ENCODE measurements around the gene KRT14.
"Not testable (repeated sequence)": the region's sequence is repeated elsewhere in the genome, so short reads cannot be mapped to it uniquely, and the experiment has no call there.

KRT14 gene

DNA sequence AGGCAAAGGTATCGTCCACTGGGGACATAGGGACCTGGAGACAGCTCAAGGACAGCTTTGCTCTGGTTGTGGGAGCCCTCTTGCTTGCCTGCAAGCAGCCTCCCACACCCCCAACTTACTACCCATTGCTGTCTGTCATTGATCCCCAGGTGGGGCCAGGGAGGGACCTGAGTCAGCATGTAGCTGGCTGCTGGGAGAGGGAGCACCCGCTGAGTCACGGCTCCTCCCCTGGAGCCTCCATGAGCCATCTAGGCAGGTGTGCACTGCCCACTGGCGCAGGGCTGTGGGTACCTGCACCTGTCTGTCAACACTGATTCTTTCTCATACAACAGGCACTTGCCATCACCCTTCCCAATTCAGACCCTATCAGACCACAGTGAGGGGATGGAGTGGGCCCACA, 10.0 kb downstream of the KRT14 start:
- DNase-seq = not testable (repeated sequence)

DNA sequence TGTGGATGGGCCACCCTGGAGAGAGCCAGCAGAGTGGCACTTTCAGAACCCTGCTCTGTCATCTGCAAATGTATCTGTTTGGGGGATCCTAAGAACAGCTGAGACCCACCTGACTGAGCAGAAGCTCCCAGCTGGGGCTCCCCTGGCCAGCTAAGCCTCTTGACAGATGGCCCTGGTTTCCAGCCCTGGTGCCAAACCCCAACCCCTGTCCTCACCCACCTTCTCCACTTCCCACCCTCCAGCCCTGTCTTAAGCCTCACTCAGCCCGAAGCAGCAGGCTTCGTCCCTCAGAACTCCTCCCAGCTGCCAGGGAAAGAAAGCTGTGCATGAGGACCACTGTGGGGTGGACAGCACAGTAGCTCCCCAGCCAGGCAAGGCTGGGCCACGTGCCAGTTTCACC, 11.4 kb downstream of the KRT14 start:
- no peak for DNase-seq

DNA sequence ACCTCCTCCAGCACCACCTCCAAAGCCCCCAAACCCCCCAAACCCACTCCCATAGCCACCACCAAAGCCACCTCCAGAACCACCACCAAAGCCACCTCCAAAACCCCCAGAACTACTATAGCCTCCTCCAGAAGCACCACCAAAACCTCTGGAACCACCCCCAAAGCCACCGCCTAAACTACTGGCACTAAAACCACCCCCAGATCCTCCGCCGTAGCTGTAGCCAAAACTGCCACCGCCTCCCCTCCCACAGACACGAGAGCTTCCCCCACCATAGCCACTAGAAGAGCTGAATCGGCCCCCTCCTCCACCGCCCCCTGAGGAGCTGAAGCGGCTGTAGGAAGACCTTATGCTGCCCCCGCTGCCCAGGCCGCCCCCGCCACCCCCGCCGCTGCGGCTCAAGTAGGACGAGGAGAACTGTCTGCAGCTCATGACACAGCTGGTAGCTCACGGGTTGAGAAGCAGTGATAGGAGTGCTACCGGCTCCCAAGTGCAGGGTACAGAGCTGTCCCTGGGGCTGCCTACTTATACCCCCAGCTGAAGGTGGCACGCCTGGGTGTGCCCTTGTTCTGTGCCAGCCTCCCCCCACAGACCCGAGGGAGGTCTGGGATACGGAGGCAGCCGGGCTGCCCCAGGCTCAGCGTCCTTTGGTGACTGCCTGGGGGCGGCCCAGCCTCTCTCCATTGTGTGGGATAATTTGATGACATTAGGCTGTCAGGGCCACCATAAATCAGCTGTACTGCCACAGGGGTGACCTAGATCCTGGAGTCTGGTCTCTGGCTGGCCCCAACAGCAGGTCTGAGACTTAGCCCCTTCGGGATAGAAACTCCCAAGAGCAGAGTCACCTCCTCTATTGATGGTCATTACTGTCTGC, 14.9 kb downstream of the KRT14 start, which contains the start of gene KRT9:
Gene KRT9, minus strand, starts transcription at position 499 of the 874 bp plus-strand sequence. Its CDS starts 67 bp downstream, at position 432.
- no peak for DNase-seq

DNA sequence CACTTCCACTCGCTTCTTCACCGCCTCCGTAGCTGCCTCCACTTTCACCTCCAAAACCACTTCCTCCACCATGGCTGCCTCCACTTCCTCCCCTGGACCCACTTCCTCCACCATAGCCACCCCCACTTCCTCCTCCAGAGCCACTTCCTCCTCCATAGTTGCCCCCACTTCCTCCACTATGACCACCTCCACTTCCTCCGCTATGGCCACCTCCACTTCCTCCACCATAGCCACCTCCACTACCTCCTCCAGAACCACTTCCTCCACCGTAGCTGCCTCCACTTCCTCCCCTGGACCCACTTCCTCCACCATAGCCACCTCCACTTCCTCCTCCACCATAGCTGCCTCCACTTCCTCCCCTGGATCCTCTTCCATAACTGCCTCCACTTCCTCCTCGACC, 19.4 kb downstream of the KRT14 start:
- no peak for DNase-seq

DNA sequence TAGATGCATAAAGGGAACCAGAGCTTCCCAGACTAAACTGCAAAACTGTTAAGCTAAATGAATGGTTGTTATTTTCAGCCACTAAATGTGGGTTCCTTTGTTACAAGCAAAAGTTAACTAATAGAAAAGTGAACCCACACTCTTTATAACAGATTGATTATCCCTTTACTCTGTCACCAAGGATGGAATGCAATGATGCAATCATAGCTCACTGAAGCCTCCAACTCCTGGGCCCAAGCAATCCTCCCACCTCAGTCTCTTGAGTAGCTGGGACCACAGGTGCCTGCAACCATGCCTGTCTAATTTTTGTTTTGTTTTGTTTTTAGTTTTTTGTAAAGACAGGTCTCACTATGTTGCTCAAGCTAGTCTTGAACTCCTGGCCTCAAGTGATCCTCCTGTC, 21.4 kb downstream of the KRT14 start:
- DNase-seq = no peak

DNA sequence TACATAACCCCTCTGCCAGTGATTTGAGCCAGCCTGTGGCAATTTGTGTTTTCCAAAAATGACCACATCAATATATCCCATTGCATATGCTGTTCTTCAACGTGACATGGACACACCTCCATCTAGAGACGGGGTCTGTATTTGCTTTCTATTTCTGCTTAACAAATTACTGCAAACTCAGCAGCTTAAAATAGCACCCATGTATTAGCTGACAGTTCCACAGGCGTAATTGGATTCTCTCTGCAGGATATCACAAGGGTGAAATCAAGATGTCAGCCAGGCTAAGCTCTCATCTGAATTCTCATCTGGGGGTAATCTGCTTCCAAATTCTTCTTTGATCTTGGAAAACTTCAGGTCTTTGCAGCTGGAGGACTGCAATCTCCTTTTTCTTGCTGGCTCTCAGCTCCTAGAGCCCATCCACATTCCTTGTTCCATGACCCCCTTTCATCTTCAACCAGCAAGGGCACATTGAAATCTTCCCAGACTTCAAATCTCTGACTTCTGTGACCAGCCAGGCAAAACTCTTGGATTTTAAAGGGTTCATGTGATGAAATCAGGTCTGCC, 23.0 kb downstream of the KRT14 start:
- no peak for DNase-seq

DNA sequence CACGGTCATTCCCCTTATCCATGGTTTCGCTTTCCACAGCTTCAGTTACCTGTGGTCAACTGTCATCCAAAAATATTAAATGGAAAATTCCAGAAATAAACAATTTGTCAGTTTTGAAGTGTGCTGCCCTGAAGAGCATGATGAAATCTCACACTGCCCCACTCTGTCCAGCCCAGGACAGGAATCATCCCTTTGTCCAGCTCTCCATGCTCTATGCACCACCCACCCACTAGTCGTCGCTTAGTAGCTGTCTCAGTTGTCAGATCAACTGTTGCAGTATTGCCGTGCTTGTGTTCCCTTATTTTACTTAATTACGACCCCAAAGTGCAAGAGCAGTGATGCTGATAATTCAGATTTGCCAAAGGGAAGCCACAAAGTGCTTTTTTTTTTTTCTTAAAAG, 25.1 kb downstream of the KRT14 start:
- DNase-seq = no peak

DNA sequence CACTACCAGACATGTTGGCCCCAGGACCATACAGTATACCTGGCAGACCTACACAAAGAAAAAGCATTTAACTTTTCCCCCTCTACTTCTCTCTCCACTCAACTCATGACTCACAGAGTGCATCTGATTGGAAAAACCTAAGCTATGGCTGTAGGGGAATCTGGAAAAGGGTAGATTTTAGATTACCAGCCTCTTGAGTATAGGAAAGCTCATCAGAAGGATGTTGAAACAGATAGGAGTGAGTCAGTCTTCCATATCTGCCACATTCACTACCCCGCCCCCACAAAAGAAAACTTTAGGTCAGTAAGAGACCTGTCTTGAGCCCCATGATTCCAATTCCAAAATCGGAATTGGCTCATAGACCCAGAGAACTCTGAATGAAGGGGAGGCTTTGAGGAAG, 27.1 kb downstream of the KRT14 start:
- no peak for DNase-seq

DNA sequence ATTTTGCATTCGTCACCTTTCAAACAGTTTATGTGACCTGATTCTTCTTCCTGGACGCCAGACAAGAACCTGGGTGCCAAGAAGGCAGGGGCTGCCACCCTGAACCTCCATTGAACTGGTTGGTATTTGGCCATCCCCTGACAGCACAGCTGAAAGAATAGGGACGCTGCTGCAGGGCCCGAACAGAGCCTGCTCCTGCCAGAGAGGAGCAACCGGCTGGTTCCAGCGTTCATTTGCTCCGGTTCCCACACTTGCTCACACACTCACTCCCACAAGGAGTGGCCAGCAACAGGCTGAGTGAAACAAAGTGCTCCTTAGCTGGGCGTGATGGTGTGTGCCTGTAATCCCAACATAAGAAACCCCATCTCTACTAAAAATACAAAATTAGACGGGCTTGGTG, 29.8 kb downstream of the KRT14 start:
- DNase-seq = no peak

DNA sequence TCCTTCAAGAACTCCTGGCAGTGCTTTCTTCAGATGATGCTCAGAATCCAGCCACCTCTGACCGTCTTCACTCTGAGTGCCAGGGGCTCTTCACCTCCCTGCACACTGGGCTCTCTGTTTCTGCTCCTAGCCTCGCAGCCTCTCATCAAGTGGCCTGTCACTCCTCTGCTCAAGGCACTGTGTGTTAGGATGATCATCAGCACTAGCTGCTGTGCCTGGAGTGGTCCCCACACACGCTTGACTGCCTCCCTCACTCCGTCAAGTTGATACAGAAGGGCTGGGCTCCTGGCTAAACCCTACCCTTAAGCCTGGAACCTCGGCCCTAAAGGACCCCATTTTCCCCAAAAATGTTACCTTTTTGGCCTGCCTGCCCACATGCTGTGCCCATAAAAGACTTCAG, 30.4 kb downstream of the KRT14 start:
- DNase-seq = no peak

DNA sequence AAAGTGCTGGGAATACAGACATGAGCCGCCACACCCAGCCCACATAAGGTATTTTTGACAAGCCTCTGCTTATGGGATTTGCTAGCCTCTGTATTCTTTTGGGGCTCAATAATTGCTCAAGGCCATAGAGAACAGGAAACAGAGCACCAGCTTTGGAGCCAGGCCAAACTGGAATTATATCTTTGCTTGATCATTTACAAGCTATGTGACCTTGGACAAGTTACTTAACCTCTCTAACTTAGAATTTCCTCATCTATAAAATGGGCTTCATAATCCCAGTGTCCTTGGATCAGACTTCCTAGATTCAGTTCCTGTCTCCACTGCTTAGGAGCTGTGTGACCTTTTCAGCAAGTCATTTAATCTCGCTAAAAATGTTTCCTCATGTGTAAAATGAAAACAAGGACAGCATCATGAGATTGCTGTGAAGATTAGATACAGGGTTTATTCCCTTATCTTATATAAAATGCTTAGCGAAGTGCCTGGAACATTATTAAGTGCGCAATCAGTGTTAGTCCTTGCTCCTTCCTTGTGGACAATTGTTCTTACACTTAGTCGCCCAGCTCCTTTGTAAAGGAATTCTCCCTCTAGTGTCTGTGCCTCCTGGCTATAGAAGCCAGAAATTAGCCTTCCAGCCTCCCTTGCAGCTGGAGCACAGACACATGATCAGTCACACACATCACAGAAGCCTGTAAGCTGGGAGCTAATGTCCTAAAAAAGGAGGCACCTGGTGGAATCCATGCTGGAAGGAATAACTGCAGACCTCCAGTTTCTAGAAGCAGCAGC, 31.4 kb downstream of the KRT14 start:
- DNase-seq = no peak

DNA sequence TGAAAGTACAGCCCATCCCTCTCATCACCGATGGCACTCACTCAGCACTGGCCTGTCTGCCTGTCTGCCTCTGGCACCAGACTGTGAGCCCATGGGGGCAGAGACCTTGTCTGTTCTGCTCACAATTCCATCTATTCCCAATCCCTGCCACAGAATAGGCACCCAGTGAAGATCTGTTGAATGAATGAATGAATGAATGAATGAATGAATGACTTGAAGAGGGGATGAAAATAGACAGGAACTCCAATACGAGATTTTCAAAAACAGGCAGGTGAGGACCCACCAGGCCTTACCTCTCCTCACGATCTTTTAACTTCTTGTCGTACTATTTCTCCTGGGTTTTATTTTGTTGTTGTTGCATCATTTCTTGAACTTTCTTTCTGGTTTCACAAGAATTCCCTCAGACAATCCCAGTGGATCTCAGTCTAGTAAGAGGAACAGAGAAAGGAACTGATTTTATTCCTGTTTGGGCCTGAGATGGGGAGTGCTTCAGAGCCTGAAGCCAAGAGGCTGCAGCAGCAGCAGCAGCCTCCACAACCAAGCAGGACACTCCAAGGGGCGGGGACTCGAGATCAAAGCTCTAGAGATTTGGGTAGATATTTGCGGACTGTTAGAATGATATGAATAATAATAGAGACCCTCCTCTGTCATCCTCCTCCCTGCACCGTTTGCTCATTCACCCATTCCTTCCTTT, 32.6 kb downstream of the KRT14 start:
- DNase-seq = no peak

DNA sequence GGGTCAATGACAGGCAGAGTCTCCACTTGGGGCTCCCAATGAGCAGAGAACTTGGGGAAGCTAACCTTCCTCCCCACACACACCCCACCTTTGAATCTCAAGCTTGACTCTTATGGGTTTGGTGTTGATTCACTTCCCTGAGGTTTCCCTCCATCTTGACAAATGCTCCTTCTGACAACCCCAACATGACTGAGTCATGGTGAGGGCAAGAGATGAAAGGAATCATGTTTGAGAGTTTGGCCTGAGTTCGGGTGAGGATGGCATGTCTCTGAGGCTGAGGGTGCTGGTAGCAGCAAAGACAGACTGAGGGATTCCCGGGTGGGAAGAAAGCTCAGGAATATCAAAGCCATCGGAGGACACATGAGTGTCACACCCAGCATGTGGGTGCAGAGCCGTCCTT, 33.5 kb downstream of the KRT14 start:
- DNase-seq = no peak

DNA sequence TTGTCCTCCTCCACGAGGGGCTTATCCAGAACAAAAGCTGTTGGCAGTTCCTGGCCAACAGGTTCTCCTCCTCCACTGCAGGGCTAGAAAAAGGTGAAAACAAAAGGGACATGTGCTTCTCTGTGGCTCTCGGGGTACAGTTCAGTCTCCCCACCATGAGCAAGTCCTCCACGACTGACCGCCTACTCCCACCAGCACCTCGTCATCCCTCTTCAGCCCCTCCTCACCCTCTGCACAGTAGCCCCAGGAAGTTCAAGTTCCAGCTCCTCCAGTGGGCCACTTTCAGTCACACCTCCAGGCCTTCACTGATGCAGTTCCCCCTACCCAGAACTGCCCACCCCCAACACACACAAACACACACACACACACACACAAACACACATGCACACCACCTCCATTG, 34.2 kb downstream of the KRT14 start:
- DNase-seq = no peak

DNA sequence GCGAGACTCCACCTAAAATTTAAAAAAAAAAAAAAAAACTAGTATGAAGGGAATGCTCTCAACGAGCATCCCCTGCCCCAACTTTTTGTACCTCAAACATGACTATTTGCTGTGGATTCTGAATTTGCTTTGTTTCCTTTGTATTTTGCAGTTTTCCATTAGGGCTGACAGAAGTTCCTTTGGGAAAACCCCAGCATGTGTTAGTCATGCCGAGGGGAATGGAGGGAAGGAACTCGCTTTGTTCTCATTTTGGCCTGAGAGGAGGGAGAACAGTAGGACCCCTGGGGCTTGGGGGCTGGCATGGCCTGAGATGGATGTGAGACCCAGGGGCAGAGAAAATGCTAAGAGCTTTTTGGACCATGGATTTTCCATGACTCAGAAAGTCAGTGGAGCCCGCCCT, 35.3 kb downstream of the KRT14 start:
- DNase-seq = no peak

DNA sequence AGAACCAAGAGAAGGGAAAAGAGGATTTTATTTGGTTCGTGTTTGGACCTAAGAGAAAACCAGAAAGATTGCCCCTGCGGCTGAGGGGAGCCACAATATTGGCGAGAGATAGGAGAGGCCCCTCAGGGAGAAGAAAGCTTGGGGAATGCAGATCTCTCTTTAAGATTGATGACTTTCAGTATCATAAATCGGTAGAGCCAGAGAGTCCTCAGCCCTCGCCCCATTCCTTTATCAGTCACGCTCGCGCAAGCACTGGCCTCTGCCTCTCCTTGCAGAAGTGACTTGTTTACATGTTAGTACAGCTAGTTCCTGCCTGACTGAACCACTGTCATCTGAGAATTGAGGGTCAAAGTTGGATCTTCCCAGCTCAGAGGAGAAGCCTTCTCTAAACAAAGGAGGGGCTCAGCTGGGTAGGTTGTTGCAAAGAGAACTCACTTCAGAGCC, 37.1 kb downstream of the KRT14 start:
- no peak for DNase-seq

DNA sequence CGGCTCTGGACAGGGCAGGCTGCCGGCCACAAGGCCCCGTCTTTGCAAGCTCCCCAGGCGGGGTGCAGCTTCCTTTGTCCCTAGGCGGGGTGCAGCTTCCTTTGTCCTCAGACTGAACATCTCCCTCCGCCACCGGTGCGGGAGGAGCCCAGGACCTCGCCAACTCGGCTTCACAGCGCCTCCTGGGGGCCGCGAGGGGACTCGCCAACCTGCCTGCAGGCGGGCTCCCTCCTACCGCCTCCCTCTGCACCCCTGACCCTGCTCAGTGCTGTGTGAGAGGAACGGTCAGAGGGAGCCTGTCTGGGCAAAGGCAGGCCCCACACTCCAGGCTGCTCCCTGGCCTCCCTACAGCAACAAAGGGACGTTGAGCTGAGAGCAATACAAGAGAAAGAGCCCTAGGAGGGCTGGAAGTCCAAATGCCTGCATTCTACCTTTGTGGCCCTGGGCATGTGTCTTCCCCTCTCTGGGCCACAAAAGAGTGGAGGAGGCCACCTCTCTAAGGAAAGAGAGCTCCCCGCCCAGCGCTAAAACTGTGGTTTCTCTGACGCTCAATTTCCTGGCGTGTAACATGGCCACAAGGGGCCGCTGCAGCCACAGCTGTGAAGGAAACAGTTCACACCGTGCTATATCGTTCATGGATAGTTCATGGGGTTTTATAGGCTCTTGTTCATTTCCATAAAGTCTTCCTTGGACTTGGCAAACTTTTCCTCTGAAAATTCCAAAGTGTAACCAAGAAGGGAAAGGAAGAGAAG, 37.7 kb downstream of the KRT14 start:
- peak; percentile 46 for DNase-seq

DNA sequence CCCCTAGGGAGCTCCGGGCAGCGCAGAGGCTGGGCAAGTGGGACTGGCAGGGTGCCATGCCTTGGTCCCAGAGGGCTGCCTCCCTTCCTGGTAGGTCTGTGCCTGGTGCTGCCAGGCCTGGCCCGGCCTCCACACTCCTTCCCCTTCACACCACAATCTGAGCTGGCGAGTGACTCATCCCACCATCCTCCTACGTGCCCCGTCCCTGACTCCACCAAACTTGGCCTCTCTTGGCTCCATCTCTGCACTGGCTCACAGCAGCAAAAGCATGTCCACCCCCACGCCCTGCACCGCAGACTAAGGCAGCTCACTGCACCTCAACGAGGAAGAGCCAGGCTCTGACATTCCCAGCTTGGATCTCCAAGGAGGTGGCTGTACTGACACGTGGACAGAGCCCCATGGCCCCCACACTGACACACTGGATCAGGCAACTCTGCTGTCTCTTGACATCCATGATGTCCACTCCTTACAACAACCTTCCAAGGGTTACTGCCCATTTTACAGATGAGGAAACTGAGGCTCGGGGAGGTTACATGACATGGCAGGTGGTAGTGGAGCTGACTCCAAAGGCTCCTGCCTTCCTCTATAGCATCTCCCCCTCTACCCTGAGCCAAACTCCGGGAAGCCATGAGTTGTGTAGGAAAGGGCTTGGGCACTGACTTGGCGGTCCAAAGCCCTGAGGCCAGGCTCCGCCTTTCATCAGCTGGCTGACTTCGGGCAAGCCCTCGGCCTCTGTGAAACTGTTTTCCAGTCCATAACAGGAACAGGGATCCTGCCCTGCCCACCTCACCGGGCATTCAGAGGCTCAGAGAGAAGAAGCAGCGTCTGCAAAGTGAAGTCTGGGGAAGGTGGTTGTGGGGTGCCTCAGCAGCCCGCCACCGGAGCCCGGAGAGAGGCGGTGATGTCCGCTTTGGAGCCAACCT, 38.5 kb downstream of the KRT14 start:
- peak; percentile 80 for DNase-seq

DNA sequence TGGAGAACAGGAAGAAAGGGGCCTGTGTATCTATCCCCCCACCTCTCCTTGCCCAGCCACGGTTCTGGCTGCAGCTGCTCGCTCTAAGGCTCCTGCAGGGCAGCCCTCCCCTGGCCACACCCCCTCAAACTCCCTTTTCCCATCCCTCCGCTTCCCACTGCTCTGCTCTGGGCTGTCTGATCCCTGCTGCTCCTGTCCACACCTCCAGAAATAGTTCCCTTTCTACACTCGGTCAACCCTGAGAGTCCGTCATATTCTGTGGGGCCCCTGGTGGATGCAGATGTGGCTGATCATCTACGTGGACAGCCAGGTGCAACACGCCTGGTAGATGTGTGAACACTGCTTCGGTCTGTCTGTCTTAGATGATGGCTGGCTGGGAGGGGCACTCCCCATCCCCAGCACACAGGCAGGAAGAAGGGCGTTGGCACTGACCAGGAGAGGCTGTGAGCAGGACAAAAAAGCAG, 39.3 kb downstream of the KRT14 start:
- DNase-seq = no peak

DNA sequence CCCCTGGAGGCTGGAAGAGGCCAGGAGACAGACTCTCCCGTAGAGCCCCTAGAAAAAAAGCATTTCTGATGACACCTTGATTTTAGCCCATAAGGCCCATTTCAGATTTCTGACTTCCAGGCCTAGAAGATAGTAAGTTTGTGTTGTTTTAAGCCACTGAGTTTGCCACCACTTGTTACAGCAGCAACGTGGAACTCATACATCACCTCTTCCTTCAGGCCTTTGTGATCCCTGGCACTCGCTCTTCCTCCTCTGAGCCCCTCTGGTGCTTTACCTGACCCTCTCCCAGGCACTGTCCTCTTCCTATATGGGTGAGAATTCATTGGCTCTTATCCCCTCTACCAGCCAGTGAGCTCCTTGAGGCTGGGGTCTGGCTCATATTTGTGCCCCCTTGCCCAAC, 39.9 kb downstream of the KRT14 start:
- DNase-seq = no peak

DNA sequence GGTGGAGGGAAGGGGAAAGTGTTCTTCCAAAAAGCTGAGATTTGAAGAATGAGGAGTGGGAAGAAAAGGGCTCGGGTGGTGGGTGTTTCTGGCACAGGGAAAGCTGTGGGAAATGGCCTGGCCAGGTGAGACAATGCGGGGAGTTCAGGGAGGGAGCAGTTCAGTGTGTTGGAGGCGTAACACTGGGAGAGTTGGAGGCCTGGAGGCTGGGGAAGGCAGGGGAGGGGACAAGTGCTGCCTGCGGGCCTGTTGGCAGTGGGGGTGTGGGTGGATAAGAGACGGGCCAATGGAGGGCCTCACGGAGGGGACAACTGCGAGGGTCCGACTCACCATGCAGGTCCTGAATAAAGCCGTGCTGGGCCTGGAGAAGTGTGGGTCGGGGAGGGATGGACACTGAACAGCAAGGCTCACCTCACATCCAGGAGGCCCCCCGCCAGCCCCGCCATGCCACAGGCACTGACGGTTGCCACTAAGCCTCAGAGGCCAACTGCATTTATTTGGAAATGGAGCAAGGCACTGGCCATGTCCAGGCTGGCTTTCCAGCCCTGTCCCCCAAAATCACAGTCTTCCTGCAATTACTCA, 40.8 kb downstream of the KRT14 start:
- no peak for DNase-seq

Data from GOT3 (cell line).